Measurements from ENCODE around the gene CCDC24. TPM values are rescaled to one million over a fixed set of nuclear protein-coding genes. Genes with fewer than 3 reads are reported as not detected.

Gene CCDC24
- total RNA-seq, 1 experiment from 2014 or later: 24.4 TPM

- Histone ChIP-seq H3K36me3 (ENCODE audit: control insufficient read depth, insufficient read depth, low read length) (no peaks in the 10 kb centered on the region), H3K4me1 (ENCODE audit: control insufficient read depth, insufficient read depth, low read length) (peaks cover 9% of the 10 kb centered on the region), H3K9me3 (ENCODE audit: control insufficient read depth, insufficient read depth, low read depth, low read length) (no peaks in the 10 kb centered on the region), H3K27me3 (ENCODE audit: control insufficient read depth, insufficient read depth, low read length) (no peaks in the 10 kb centered on the region), H3K27ac (ENCODE audit: low read length) (no peak overlapping the region), H3K4me3 (ENCODE audit: low read depth in 2 of 2, low read length in 2 of 2) (no peak overlapping the region)
- TF ChIP-seq REST (IDR thresholded peaks at IDR 0.05; ENCODE audit: insufficient read depth in 1 of 2, low read depth in 2 of 2, low read length in 1 of 2) (no peak), SIN3A (IDR thresholded peaks at IDR 0.05; ENCODE audit: borderline replicate concordance, insufficient read depth, low read depth, low read length) (no peak), CTCF (IDR thresholded peaks at IDR 0.05) (no peak), POLR2AphosphoS5 (IDR thresholded peaks at IDR 0.05; ENCODE audit: low read depth, low read length) (no peak), TCF7L2 (IDR thresholded peaks at IDR 0.05; ENCODE audit: low read depth, low read length) (no peak)
- DNase-seq (ENCODE audit: low read depth, low spot score) (no peak), ATAC-seq (no peak)
- ChIA-PET CTCF (no interaction called here), POLR2A (interaction anchor here (0.6 kb wide), 1 partner anchor 28 kb away, joined by 5 read pairs; no protein-coding TSS in a partner anchor)
- no TSS peak for BruUV-seq (replicated peaks)
- in situ Hi-C loops (cut with HindIII; ENCODE audit: low pct_unique_long_range_greater_than_20kb, low sequenced_read_pairs): no loop called here
- intact Hi-C loops (cut with micrococcal nuclease; ENCODE audit: unreplicated experiment): no loop called here
Observed at GRCh38 chr1:44021156-44021555, 29.8 kb downstream of the CCDC24 start.

GRCh38 chr1:44021581-44022321, 30.4 kb downstream of the CCDC24 start:
- CTCF ChIA-PET: no interaction called here
- Histone ChIP-seq H3K27me3 (ENCODE audit: control insufficient read depth, insufficient read depth, low read length) (no peaks in the 10 kb centered on the region), H3K4me3 (ENCODE audit: low read depth in 2 of 2, low read length in 2 of 2) (no peak overlapping the region), H3K27ac (ENCODE audit: low read length) (no peak overlapping the region), H3K9me3 (ENCODE audit: control insufficient read depth, insufficient read depth, low read depth, low read length) (no peaks in the 10 kb centered on the region), H3K36me3 (ENCODE audit: control insufficient read depth, insufficient read depth, low read length) (no peaks in the 10 kb centered on the region), H3K4me1 (ENCODE audit: control insufficient read depth, insufficient read depth, low read length) (peaks cover 9% of the 10 kb centered on the region)
- POLR2A ChIA-PET: interaction anchor here (0.6 kb wide), 1 partner anchor 28 kb away, joined by 5 read pairs; no protein-coding TSS in a partner anchor
- DNase-seq (ENCODE audit: low read depth, low spot score): no peak
- ATAC-seq: no peak
- TF ChIP-seq SIN3A (IDR thresholded peaks at IDR 0.05; ENCODE audit: borderline replicate concordance, insufficient read depth, low read depth, low read length) (no peak), REST (IDR thresholded peaks at IDR 0.05; ENCODE audit: insufficient read depth in 1 of 2, low read depth in 2 of 2, low read length in 1 of 2) (no peak), CTCF (IDR thresholded peaks at IDR 0.05) (no peak), TCF7L2 (IDR thresholded peaks at IDR 0.05; ENCODE audit: low read depth, low read length) (no peak), POLR2AphosphoS5 (IDR thresholded peaks at IDR 0.05; ENCODE audit: low read depth, low read length) (no peak)
- intact Hi-C loops (cut with micrococcal nuclease; ENCODE audit: unreplicated experiment): no loop called here
- no TSS peak for BruUV-seq (replicated peaks)
- in situ Hi-C loops (cut with HindIII; ENCODE audit: low pct_unique_long_range_greater_than_20kb, low sequenced_read_pairs): no loop called here

All from Panc1 (cell line).